ENCODE measurements around the gene MT1G. TPM values are rescaled to one million over a fixed set of nuclear protein-coding genes. Genes with fewer than 3 reads are reported as not detected.

Gene MT1G
- polyA plus RNA-seq, 1 of the 3 experiments (the other 2 are of a cell fraction): 1.2 TPM

DNA sequence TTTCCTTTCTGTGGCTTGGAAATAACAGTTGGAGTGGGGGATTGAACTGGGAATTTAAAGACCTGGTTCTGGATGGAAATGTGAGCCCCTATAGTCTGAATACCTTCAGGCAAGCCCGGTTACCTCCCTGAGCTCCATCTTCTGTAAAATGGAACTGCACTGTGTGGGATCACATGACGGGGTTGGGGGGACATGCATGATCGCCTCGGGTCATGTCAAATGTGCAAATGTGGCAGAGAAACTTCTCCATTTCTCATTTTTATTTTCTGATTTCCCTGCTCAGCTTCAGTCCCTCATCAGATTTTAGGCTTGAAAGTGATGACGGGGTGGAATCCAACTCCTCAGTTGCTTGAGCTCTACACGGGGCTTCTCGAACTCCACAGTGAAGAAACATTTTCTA is 14.6 kb downstream of the MT1G start:
- no peak overlapping the region for H2AFZ ChIP-seq (ENCODE audit: low read depth)
- WGBS (ENCODE audit: low lambda C conversion rate): 79% methylated on average over 7 of the region's 7 CpGs
- no peaks in the 10 kb centered on the region for H4K20me1 ChIP-seq (ENCODE audit: insufficient read depth)
- H3K4me1 ChIP-seq (ENCODE audit: control insufficient read depth in 1 of 2, insufficient read depth in 2 of 2, low read depth in 1 of 2, low read length in 1 of 2): peaks cover 0 to 13% of the 10 kb centered on the region in 2 experiments; a peak in 2 of 4 replicates
- no peaks in the 10 kb centered on the region for H3K36me3 ChIP-seq (replicated peaks in 1 of 2; ENCODE audit: control insufficient read depth in 1 of 2, insufficient read depth in 2 of 2, low read length in 1 of 2)
- no peaks in the 10 kb centered on the region for H3K9me2 ChIP-seq
- H3K9ac ChIP-seq: no peak overlapping the region
- no peak overlapping the region for H3K27ac ChIP-seq (ENCODE audit: low read depth in 2 of 2, low read length in 1 of 2)
- TF ChIP-seq SIN3A (IDR thresholded peaks at IDR 0.05; ENCODE audit: borderline replicate concordance, low read depth, low read length) (no peak), EZH2phosphoT487 (IDR thresholded peaks at IDR 0.05; ENCODE audit: borderline replicate concordance, low read depth) (no peak), TCF12 (IDR thresholded peaks at IDR 0.05) (no peak), JUND (IDR thresholded peaks at IDR 0.05) (no peak), MEF2A (IDR thresholded peaks at IDR 0.05; ENCODE audit: borderline replicate concordance, low read depth) (no peak), MXI1 (IDR thresholded peaks at IDR 0.05; ENCODE audit: low read depth, low read length) (no peak), GATA2 (CRISPR knock-in tag; IDR thresholded peaks at IDR 0.05) (no peak), FOSL2 (IDR thresholded peaks at IDR 0.05; ENCODE audit: borderline replicate concordance, low read depth) (no peak), SMC3 (IDR thresholded peaks at IDR 0.05; ENCODE audit: low read depth, low read length) (no peak), RCOR1 (IDR thresholded peaks at IDR 0.05; ENCODE audit: low read length) (no peak), CHD2 (IDR thresholded peaks at IDR 0.05; ENCODE audit: low read length, partially characterized antibody) (no peak), NRF1 (IDR thresholded peaks at IDR 0.05; ENCODE audit: low read depth, low read length) (no peak), TEAD4 (IDR thresholded peaks at IDR 0.05; ENCODE audit: borderline replicate concordance, insufficient read depth) (no peak)
- TF ChIP-seq, protein P1, sequence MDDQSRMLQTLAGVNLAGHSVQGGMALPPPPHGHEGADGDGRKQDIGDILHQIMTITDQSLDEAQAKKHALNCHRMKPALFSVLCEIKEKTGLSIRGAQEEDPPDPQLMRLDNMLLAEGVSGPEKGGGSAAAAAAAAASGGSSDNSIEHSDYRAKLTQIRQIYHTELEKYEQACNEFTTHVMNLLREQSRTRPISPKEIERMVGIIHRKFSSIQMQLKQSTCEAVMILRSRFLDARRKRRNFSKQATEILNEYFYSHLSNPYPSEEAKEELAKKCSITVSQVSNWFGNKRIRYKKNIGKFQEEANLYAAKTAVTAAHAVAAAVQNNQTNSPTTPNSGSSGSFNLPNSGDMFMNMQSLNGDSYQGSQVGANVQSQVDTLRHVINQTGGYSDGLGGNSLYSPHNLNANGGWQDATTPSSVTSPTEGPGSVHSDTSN (IDR thresholded peaks at IDR 0.05): no peak
- TF ChIP-seq, protein P2, sequence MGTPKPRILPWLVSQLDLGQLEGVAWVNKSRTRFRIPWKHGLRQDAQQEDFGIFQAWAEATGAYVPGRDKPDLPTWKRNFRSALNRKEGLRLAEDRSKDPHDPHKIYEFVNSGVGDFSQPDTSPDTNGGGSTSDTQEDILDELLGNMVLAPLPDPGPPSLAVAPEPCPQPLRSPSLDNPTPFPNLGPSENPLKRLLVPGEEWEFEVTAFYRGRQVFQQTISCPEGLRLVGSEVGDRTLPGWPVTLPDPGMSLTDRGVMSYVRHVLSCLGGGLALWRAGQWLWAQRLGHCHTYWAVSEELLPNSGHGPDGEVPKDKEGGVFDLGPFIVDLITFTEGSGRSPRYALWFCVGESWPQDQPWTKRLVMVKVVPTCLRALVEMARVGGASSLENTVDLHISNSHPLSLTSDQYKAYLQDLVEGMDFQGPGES (IDR thresholded peaks at IDR 0.05; ENCODE audit: low read depth, low read length): no peak
- TF ChIP-seq, protein P3, sequence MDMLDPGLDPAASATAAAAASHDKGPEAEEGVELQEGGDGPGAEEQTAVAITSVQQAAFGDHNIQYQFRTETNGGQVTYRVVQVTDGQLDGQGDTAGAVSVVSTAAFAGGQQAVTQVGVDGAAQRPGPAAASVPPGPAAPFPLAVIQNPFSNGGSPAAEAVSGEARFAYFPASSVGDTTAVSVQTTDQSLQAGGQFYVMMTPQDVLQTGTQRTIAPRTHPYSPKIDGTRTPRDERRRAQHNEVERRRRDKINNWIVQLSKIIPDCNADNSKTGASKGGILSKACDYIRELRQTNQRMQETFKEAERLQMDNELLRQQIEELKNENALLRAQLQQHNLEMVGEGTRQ (IDR thresholded peaks at IDR 0.05; ENCODE audit: borderline replicate concordance, low read depth, low read length): no peak
- TF ChIP-seq, protein P4, sequence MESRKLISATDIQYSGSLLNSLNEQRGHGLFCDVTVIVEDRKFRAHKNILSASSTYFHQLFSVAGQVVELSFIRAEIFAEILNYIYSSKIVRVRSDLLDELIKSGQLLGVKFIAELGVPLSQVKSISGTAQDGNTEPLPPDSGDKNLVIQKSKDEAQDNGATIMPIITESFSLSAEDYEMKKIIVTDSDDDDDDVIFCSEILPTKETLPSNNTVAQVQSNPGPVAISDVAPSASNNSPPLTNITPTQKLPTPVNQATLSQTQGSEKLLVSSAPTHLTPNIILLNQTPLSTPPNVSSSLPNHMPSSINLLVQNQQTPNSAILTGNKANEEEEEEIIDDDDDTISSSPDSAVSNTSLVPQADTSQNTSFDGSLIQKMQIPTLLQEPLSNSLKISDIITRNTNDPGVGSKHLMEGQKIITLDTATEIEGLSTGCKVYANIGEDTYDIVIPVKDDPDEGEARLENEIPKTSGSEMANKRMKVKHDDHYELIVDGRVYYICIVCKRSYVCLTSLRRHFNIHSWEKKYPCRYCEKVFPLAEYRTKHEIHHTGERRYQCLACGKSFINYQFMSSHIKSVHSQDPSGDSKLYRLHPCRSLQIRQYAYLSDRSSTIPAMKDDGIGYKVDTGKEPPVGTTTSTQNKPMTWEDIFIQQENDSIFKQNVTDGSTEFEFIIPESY (IDR thresholded peaks at IDR 0.05; ENCODE audit: borderline replicate concordance, low read depth): no peak
- ChIA-PET POLR2A (no interaction called here), CTCF (interaction anchor here (1.3 kb wide), 1 partner anchor 140 kb away, joined by 3 read pairs; no protein-coding TSS in a partner anchor)
- no peak overlapping the region for H3K4me2 ChIP-seq
- no peaks in the 10 kb centered on the region for H3K9me3 ChIP-seq
- H3K79me2 ChIP-seq (ENCODE audit: insufficient read depth): no peaks in the 10 kb centered on the region
- H3F3A ChIP-seq (replicated peaks; ENCODE audit: insufficient read depth): no peaks in the 10 kb centered on the region
- DNase-seq: no peak
- H3K4me3 ChIP-seq (ENCODE audit: low read depth in 2 of 2, low read length in 1 of 2): no peak overlapping the region
- peaks cover 2% of the 10 kb centered on the region; the same call in 1 of the 2 replicates for H3K27me3 ChIP-seq (ENCODE audit: insufficient read depth)

Data from SK-N-SH (cell line).